ENCODE results near the gene MAP1LC3B2. TPM values are rescaled to one million over a fixed set of nuclear protein-coding genes. Genes with fewer than 3 reads are reported as not detected.

Gene MAP1LC3B2
- total RNA-seq, 1 experiment from 2014 or later = 2.2 TPM

DNA sequence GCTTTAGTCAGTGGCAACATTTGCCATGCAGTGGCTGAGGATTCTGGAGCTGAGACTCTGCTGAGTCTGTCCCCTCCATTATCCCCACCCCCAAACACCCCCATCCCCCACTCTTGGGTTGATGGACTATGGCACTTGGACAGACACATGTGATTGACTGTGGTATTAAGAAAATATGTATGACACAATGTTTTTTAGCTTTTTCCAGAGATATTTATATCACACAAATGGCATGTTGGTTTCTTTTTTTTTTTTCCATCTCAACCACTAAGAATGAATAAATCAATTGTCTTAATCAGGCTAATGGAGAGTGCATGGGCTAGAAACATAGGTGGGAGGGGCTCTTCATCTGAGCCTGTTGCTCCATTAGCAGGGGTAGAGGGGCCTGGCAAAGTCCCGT is 30.7 kb upstream of the MAP1LC3B2 start:
- no peak for TF ChIP-seq SMAD4 (CRISPR knock-in tag; IDR thresholded peaks at IDR 0.05)
- TF ChIP-seq, protein P1, sequence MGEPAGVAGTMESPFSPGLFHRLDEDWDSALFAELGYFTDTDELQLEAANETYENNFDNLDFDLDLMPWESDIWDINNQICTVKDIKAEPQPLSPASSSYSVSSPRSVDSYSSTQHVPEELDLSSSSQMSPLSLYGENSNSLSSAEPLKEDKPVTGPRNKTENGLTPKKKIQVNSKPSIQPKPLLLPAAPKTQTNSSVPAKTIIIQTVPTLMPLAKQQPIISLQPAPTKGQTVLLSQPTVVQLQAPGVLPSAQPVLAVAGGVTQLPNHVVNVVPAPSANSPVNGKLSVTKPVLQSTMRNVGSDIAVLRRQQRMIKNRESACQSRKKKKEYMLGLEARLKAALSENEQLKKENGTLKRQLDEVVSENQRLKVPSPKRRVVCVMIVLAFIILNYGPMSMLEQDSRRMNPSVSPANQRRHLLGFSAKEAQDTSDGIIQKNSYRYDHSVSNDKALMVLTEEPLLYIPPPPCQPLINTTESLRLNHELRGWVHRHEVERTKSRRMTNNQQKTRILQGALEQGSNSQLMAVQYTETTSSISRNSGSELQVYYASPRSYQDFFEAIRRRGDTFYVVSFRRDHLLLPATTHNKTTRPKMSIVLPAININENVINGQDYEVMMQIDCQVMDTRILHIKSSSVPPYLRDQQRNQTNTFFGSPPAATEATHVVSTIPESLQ (CRISPR knock-in tag; IDR thresholded peaks at IDR 0.05) = no peak
- TF ChIP-seq, protein P2, sequence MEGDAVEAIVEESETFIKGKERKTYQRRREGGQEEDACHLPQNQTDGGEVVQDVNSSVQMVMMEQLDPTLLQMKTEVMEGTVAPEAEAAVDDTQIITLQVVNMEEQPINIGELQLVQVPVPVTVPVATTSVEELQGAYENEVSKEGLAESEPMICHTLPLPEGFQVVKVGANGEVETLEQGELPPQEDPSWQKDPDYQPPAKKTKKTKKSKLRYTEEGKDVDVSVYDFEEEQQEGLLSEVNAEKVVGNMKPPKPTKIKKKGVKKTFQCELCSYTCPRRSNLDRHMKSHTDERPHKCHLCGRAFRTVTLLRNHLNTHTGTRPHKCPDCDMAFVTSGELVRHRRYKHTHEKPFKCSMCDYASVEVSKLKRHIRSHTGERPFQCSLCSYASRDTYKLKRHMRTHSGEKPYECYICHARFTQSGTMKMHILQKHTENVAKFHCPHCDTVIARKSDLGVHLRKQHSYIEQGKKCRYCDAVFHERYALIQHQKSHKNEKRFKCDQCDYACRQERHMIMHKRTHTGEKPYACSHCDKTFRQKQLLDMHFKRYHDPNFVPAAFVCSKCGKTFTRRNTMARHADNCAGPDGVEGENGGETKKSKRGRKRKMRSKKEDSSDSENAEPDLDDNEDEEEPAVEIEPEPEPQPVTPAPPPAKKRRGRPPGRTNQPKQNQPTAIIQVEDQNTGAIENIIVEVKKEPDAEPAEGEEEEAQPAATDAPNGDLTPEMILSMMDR (IDR thresholded peaks at IDR 0.05) = no peak
- TF ChIP-seq, protein P3, sequence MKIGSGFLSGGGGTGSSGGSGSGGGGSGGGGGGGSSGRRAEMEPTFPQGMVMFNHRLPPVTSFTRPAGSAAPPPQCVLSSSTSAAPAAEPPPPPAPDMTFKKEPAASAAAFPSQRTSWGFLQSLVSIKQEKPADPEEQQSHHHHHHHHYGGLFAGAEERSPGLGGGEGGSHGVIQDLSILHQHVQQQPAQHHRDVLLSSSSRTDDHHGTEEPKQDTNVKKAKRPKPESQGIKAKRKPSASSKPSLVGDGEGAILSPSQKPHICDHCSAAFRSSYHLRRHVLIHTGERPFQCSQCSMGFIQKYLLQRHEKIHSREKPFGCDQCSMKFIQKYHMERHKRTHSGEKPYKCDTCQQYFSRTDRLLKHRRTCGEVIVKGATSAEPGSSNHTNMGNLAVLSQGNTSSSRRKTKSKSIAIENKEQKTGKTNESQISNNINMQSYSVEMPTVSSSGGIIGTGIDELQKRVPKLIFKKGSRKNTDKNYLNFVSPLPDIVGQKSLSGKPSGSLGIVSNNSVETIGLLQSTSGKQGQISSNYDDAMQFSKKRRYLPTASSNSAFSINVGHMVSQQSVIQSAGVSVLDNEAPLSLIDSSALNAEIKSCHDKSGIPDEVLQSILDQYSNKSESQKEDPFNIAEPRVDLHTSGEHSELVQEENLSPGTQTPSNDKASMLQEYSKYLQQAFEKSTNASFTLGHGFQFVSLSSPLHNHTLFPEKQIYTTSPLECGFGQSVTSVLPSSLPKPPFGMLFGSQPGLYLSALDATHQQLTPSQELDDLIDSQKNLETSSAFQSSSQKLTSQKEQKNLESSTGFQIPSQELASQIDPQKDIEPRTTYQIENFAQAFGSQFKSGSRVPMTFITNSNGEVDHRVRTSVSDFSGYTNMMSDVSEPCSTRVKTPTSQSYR (CRISPR knock-in tag; IDR thresholded peaks at IDR 0.05) = no peak
- no peak for TF ChIP-seq EMX1 (CRISPR knock-in tag; IDR thresholded peaks at IDR 0.05)
- TF ChIP-seq GRHL2 (CRISPR knock-in tag; IDR thresholded peaks at IDR 0.05; ENCODE audit: insufficient replicate concordance, severe bottlenecking) = no peak
- TF ChIP-seq, protein P4, sequence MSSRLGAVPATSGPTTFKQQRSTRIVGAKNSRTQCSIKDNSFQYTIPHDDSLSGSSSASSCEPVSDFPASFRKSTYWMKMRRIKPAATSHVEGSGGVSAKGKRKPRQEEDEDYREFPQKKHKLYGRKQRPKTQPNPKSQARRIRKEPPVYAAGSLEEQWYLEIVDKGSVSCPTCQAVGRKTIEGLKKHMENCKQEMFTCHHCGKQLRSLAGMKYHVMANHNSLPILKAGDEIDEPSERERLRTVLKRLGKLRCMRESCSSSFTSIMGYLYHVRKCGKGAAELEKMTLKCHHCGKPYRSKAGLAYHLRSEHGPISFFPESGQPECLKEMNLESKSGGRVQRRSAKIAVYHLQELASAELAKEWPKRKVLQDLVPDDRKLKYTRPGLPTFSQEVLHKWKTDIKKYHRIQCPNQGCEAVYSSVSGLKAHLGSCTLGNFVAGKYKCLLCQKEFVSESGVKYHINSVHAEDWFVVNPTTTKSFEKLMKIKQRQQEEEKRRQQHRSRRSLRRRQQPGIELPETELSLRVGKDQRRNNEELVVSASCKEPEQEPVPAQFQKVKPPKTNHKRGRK (CRISPR knock-in tag; IDR thresholded peaks at IDR 0.05; ENCODE audit: borderline replicate concordance) = no peak
- no peak for TF ChIP-seq FOXJ3 (CRISPR knock-in tag; IDR thresholded peaks at IDR 0.05; ENCODE audit: borderline replicate concordance)
- TF ChIP-seq JUN (CRISPR knock-in tag; IDR thresholded peaks at IDR 0.05) = no peak
- H3K27ac Mint-ChIP-seq = no peak overlapping the region
- H3K36me3 Mint-ChIP-seq = no peaks in the 10 kb centered on the region
- peaks cover 8% of the 10 kb centered on the region for H3K9me3 Mint-ChIP-seq
- ChIA-PET CTCF (no interaction called here), POLR2A (no interaction called here)
- H3K4me1 Mint-ChIP-seq = peaks cover 45% of the 10 kb centered on the region
- no peak for ATAC-seq
- 0 out of 2 replicates have a peak, but pooled peaks cover 3% of the 10 kb centered on the region for H3K27me3 Mint-ChIP-seq (ENCODE audit: low read depth)
- no peak overlapping the region for H3K4me3 Mint-ChIP-seq
- no peak for DNase-seq (ENCODE audit: low spot score)

DNA sequence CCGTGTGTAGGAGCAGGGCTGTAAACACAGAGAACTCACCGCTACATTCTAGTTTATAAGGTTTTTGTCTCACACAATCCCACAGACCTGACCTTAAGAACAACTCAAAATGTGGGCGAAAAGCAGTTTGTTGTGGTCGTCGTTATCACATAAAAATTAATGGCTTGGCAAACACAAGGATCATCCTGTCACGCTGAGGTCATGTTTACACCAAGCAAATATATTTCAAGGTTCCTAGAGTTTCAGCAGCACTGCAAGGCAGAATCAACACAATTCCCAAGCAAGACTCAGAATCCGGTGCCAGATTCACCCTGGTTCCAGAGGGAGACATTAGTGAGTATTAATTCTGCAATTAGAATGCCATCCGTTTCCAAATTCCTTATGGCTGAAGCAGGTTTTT is 30.1 kb upstream of the MAP1LC3B2 start:
- peaks cover 8% of the 10 kb centered on the region for H3K9me3 Mint-ChIP-seq
- H3K4me3 Mint-ChIP-seq = no peak overlapping the region
- H3K27ac Mint-ChIP-seq = no peak overlapping the region
- CTCF ChIA-PET = no interaction called here
- peaks cover 45% of the 10 kb centered on the region for H3K4me1 Mint-ChIP-seq
- POLR2A ChIA-PET = no interaction called here
- DNase-seq (ENCODE audit: low spot score) (no peak), ATAC-seq (no peak)
- no peaks in the 10 kb centered on the region for H3K36me3 Mint-ChIP-seq
- 0 out of 2 replicates have a peak, but pooled peaks cover 3% of the 10 kb centered on the region for H3K27me3 Mint-ChIP-seq (ENCODE audit: low read depth)
- TF ChIP-seq, protein P5, sequence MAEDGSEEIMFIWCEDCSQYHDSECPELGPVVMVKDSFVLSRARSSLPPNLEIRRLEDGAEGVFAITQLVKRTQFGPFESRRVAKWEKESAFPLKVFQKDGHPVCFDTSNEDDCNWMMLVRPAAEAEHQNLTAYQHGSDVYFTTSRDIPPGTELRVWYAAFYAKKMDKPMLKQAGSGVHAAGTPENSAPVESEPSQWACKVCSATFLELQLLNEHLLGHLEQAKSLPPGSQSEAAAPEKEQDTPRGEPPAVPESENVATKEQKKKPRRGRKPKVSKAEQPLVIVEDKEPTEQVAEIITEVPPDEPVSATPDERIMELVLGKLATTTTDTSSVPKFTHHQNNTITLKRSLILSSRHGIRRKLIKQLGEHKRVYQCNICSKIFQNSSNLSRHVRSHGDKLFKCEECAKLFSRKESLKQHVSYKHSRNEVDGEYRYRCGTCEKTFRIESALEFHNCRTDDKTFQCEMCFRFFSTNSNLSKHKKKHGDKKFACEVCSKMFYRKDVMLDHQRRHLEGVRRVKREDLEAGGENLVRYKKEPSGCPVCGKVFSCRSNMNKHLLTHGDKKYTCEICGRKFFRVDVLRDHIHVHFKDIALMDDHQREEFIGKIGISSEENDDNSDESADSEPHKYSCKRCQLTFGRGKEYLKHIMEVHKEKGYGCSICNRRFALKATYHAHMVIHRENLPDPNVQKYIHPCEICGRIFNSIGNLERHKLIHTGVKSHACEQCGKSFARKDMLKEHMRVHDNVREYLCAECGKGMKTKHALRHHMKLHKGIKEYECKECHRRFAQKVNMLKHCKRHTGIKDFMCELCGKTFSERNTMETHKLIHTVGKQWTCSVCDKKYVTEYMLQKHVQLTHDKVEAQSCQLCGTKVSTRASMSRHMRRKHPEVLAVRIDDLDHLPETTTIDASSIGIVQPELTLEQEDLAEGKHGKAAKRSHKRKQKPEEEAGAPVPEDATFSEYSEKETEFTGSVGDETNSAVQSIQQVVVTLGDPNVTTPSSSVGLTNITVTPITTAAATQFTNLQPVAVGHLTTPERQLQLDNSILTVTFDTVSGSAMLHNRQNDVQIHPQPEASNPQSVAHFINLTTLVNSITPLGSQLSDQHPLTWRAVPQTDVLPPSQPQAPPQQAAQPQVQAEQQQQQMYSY (CRISPR knock-in tag; IDR thresholded peaks at IDR 0.05) = no peak
- TF ChIP-seq NFATC4 (CRISPR knock-in tag; IDR thresholded peaks at IDR 0.05) = no peak
- no peak for TF ChIP-seq GTF2I (CRISPR knock-in tag; conservative IDR thresholded peaks at IDR 0.05)
- TF ChIP-seq, protein P6, sequence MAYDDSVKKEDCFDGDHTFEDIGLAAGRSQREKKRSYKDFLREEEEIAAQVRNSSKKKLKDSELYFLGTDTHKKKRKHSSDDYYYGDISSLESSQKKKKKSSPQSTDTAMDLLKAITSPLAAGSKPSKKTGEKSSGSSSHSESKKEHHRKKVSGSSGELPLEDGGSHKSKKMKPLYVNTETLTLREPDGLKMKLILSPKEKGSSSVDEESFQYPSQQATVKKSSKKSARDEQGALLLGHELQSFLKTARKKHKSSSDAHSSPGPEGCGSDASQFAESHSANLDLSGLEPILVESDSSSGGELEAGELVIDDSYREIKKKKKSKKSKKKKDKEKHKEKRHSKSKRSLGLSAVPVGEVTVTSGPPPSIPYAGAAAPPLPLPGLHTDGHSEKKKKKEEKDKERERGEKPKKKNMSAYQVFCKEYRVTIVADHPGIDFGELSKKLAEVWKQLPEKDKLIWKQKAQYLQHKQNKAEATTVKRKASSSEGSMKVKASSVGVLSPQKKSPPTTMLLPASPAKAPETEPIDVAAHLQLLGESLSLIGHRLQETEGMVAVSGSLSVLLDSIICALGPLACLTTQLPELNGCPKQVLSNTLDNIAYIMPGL (CRISPR knock-in tag; IDR thresholded peaks at IDR 0.05) = no peak
- TF ChIP-seq MYBL2 (CRISPR knock-in tag; IDR thresholded peaks at IDR 0.05) = no peak
- TF ChIP-seq SP1 (CRISPR knock-in tag; conservative IDR thresholded peaks at IDR 0.05) = no peak
- no peak for TF ChIP-seq OVOL2 (CRISPR knock-in tag; IDR thresholded peaks at IDR 0.05; ENCODE audit: borderline replicate concordance)
- TF ChIP-seq, protein P4 (CRISPR knock-in tag; IDR thresholded peaks at IDR 0.05; ENCODE audit: borderline replicate concordance) = no peak
- no peak for TF ChIP-seq NFE2L1 (CRISPR knock-in tag; IDR thresholded peaks at IDR 0.05)
- TF ChIP-seq, protein P7, sequence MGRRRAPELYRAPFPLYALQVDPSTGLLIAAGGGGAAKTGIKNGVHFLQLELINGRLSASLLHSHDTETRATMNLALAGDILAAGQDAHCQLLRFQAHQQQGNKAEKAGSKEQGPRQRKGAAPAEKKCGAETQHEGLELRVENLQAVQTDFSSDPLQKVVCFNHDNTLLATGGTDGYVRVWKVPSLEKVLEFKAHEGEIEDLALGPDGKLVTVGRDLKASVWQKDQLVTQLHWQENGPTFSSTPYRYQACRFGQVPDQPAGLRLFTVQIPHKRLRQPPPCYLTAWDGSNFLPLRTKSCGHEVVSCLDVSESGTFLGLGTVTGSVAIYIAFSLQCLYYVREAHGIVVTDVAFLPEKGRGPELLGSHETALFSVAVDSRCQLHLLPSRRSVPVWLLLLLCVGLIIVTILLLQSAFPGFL (CRISPR knock-in tag; IDR thresholded peaks at IDR 0.05; ENCODE audit: borderline replicate concordance) = no peak
- no peak for TF ChIP-seq FOXK1 (CRISPR knock-in tag; IDR thresholded peaks at IDR 0.05)
- TF ChIP-seq EMX1 (CRISPR knock-in tag; IDR thresholded peaks at IDR 0.05) = no peak

All from WTC11 (cell line).